Ovary (tissue), 9 donors: Measurements from ENCODE around the gene OVCH2. TPM values are rescaled to one million over a fixed set of nuclear protein-coding genes. Genes with fewer than 3 reads are reported as not detected.
"Not testable (repeated sequence)": the region's sequence is repeated elsewhere in the genome, so short reads cannot be mapped to it uniquely, and the experiment has no call there.

Experiments
- DNase-seq, 5 donors: peaks; one replicate each; pipeline ENCODE4 v3.0.0-alpha.2; 2019 to 2020
- H3K27ac ChIP-seq, 2 donors: fragments of 200-600 bp; one replicate each; pipeline versions ENCODE4 v1.5.1 to v1.8.0; 2019 to 2022
- H3K27me3 ChIP-seq: fragments of 200-600 bp; one replicate; pipeline ENCODE4 v1.8.0; 2022
- H3K36me3 ChIP-seq: fragments of 200-600 bp; sonication (generic); one replicate; pipeline ENCODE4 v1.5.1; 2019
- H3K4me1 ChIP-seq: one replicate; pipeline ENCODE4 v1.8.1; 2013; ENCODE audit warnings: mild to moderate bottlenecking, moderate library complexity; ENCODE audit not compliant: insufficient read depth
- H3K4me3 ChIP-seq: fragments of 200-600 bp; sonication (generic); one replicate; pipeline ENCODE4 v1.5.1; 2017
- H3K9me3 ChIP-seq, 2 donors: fragments of 200-600 bp in 1 of 2; sonication (generic) in 1 of 2; one replicate each; pipeline versions ENCODE4 v1.5.1 to v1.8.1; 2013 to 2019; ENCODE audit warnings: mild to moderate bottlenecking in 1 of 2, moderate library complexity in 1 of 2
- EP300 ChIP-seq: sonication (generic); formaldehyde crosslinking; IDR thresholded peaks from one replicate; pipeline ENCODE4 v1.6.1; 2017; ENCODE audit warnings: antibody characterized with exemption
- POLR2A ChIP-seq: fragments of 450-650 bp; IDR thresholded peaks from one replicate; pipeline ENCODE4 v1.6.1; 2017; ENCODE audit warnings: antibody characterized with exemption, mild to moderate bottlenecking, moderate library complexity
- WGBS, 3 donors: extraction: QIAGEN DNeasy Blood & Tissue Kit in 1 of 3; methylation state at CpG; one replicate each; pipeline versions ENCODE4 v1.1.5 to v1.1.7; 2013 to 2017; 5-methylcytosine and 5-hydroxymethylcytosine counted together
- intact Hi-C, 4 donors: fragments of 100-400 bp; cut with DNase I; formaldehyde crosslinking; loops; one replicate each; pipeline versions ENCODE4 v1.11.0 to v1.15.1; 2022 to 2023
- polyA plus RNA-seq, 2 donors: library from polyadenylated mRNA; stranded (reverse); fragments of 200-250 nt in 1 of 2; fragments of 350-450 nt in 1 of 2; fragmentation: Illumina TruSeq in 1 of 2; extraction: RNeasy Lipid Tissue Mini Kit (QIAGEN cat#74804) in 1 of 2; gene quantifications; one replicate each; pipeline ENCODE4 v1.2.3, GENCODE V29; 2013 to 2014
- total RNA-seq, 7 donors: library from RNA; depleted of rRNA in 2 of 7; stranded (reverse); fragments of >200 nt in 2 of 7; fragmentation: NEBNext Ultra II Directional in 3 of 7; extraction: Animal tissue kit (Norgen Biotek cat#: 25700) in 3 of 7; gene quantifications; one replicate each; pipeline versions ENCODE4 v1.1.0 to v1.2.4, GENCODE V29; 2016 to 2023
- TF ChIP-seq, protein P1 (sequence below), 3 donors: fragments of 450-650 bp in 2 of 3; fragments of 200-600 bp in 1 of 3; IDR thresholded peaks; one replicate each; pipeline versions ENCODE4 v1.5.1 to v1.8.0; 2016 to 2022; ENCODE audit warnings: antibody characterized with exemption in 3 of 3, mild to moderate bottlenecking in 1 of 3
- donor health status: DM: no; HTN: no; CAD: no; lungs with moderate emphysema.
- donor health status: DM: no; HTN: no; CAD: no.
- donor health status: Bipolar disorder and iron deficiency.
- donor health status: DM: yes; HTN: yes; CAD: no.
- donor health status: DM: no; HTN: no; CAD: no.
- donor health status: DM: yes; HTN: yes; CAD: no.

OVCH2 gene
- total and polyA plus RNA-seq, 9 donors: 0.23 to 0.89 TPM; not detected in 7

DNA sequence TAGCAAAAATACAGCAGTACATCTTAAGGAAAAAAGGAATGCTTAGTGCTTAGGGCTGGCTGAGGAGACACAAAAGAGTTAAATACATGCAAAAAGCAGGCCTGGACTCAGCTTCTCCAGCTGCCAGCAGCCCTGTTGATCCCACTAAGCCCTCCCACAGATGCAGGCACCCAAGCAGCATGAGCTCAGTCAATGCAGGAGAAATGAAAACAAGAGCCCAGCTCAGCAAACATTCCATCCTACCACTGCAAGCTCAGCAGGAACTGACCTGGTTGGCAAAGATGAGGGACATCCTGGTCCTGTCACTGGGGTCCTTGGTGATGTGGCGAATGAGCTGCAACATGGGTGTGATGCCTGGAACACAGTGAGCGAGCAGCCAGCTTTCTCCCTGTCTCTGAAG lies 38.8 kb downstream of the OVCH2 start:
- Histone ChIP-seq H3K9me3 (no peaks in the 10 kb centered on the region), H3K4me3 (no peak overlapping the region), H3K27me3 (no peaks in the 10 kb centered on the region), H3K4me1 (no peaks in the 10 kb centered on the region), H3K27ac (no peak overlapping the region), H3K36me3 (no peaks in the 10 kb centered on the region)
- 61 to 71% (median 71%) methylated on average over 2 of the region's 2 CpGs for WGBS, 3 donors
- intact Hi-C loops: loop anchor here in 1 of 4 donors (5.0 kb wide), 1 partner anchor 90 kb away; no protein-coding TSS in a partner anchor
- TF ChIP-seq EP300: no peak
- TF ChIP-seq, protein P1, sequence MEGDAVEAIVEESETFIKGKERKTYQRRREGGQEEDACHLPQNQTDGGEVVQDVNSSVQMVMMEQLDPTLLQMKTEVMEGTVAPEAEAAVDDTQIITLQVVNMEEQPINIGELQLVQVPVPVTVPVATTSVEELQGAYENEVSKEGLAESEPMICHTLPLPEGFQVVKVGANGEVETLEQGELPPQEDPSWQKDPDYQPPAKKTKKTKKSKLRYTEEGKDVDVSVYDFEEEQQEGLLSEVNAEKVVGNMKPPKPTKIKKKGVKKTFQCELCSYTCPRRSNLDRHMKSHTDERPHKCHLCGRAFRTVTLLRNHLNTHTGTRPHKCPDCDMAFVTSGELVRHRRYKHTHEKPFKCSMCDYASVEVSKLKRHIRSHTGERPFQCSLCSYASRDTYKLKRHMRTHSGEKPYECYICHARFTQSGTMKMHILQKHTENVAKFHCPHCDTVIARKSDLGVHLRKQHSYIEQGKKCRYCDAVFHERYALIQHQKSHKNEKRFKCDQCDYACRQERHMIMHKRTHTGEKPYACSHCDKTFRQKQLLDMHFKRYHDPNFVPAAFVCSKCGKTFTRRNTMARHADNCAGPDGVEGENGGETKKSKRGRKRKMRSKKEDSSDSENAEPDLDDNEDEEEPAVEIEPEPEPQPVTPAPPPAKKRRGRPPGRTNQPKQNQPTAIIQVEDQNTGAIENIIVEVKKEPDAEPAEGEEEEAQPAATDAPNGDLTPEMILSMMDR (IDR thresholded peaks at IDR 0.05): no peak
- no peak for TF ChIP-seq POLR2A
- no peak for DNase-seq

DNA sequence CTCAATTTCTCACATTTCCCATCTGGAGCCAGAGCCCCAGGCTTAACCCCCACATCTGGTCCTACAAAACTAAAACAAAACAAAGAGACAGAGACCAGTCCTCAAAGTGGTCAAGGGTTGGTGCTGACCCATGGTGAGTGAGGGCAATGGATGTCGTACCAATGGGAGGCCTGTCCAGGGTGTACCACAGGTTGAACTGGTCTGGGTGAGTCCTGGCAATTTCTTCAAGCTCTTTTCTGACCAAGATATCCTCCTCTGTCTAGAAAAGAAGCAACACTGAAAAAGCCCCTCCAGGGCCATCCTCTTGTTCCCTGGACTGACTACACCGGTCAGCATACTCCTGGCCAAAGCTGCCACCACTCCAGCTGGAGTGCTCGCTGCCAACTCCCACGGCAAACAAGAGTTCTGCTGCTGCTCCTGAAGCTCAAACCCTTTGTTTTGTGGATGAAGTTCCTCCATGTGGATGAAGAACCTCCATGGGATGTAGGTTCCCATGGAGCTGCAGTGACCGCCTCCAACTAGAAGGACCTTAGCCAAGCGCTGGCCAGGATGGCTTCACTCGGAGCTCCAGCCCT lies 39.9 kb downstream of the OVCH2 start:
- H3K4me3 ChIP-seq: no peak overlapping the region
- intact Hi-C loops: loop anchor here in 1 of 4 donors (5.0 kb wide), 1 partner anchor 89 kb away; no protein-coding TSS in a partner anchor
- H3K27ac ChIP-seq: no peak overlapping the region
- TF ChIP-seq POLR2A: no peak
- TF ChIP-seq, protein P1 (IDR thresholded peaks at IDR 0.05): no peak
- no peak for TF ChIP-seq EP300
- no peaks in the 10 kb centered on the region for H3K36me3 ChIP-seq
- 79 to 84% (median 81%) methylated on average over 7 of the region's 7 CpGs for WGBS, 3 donors
- H3K9me3 ChIP-seq: no peaks in the 10 kb centered on the region
- no peaks in the 10 kb centered on the region for H3K4me1 ChIP-seq
- H3K27me3 ChIP-seq: no peaks in the 10 kb centered on the region
- DNase-seq: no peak

DNA sequence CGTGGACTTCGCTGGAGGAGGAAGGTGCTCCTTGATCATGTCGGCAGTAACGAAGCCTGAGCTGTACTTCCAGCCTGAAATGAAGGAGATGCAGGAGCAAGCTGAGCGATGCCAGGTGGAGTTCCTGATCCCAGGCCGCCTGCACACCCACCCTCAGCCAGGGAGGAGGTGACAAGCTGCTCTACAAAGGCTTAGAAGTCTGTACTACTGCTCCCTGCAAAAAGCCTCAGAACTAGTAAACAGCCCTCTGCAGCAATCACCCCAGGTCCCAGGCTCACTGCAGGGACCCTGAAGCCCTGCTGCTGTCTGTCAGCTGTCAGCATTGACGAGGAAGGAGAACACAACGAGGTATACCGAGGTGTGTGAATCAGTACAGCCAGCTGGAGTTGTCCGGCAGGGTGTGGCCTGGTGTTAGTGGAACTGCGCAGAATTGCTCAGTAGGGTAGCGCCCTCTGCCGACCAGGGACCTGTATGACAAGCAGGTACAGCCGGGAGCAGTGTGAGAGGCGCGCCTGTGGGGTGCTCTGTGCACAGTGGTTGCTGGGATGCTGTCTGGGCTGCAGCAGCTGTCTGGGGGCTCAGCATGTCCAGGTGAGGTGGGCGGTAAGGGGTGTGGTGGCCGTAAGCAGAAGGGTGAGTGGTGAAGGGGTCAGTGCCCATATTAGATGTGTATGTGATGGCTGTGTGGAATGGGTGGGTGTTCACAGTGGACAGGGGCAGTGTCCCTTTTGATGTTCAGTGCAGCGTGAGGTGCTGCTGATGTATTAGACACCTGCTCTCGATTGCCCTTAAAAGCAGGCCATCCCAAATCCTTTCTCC lies 40.6 kb downstream of the OVCH2 start:
- no peaks in the 10 kb centered on the region for H3K36me3 ChIP-seq
- DNase-seq: peak; percentile 76 to 85 (median 84)
- TF ChIP-seq EP300 (no peak), POLR2A (no peak)
- TF ChIP-seq, protein P1 (IDR thresholded peaks at IDR 0.05): peak; percentile 50 to 92 (median 82)
- no peak overlapping the region for H3K4me3 ChIP-seq
- no peak overlapping the region for H3K27ac ChIP-seq
- no peaks in the 10 kb centered on the region for H3K27me3 ChIP-seq
- H3K4me1 ChIP-seq: no peaks in the 10 kb centered on the region
- no peaks in the 10 kb centered on the region for H3K9me3 ChIP-seq
- intact Hi-C loops: loop anchor here in 1 of 4 donors (5.0 kb wide), 1 partner anchor 88 kb away; no protein-coding TSS in a partner anchor
- WGBS, 3 donors: 49 to 52% (median 49%) methylated on average over 20 of the region's 20 CpGs

DNA sequence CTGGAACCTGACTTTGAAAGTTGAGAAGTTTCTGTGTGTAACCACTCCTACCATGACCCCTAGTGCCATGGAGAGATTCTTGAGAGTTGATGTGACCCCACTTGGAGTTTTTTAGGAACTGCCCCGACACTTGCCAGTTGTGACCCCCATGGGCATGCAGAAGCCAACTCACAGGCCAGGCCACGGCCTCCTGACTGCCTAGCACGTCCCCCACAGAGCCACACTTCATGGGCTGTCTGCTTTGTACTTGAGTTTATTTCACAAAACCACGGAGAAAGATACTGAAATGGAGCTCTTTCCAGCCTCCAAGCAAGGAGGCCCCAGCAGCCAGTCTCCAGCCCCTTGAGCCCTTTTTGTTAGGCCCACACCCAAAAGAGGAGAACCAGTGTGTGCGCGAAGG lies 41.4 kb downstream of the OVCH2 start:
- WGBS, 3 donors: 80 to 93% (median 90%) methylated on average over 6 of the region's 6 CpGs
- intact Hi-C loops: loop anchor here in 1 of 4 donors (5.0 kb wide), 1 partner anchor 88 kb away; no protein-coding TSS in a partner anchor
- TF ChIP-seq POLR2A: no peak
- TF ChIP-seq, protein P1 (IDR thresholded peaks at IDR 0.05): no peak
- no peak for TF ChIP-seq EP300
- Histone ChIP-seq H3K9me3 (no peaks in the 10 kb centered on the region), H3K27me3 (no peaks in the 10 kb centered on the region), H3K27ac (no peak overlapping the region), H3K4me3 (no peak overlapping the region), H3K4me1 (no peaks in the 10 kb centered on the region), H3K36me3 (no peaks in the 10 kb centered on the region)
- DNase-seq: no peak

DNA sequence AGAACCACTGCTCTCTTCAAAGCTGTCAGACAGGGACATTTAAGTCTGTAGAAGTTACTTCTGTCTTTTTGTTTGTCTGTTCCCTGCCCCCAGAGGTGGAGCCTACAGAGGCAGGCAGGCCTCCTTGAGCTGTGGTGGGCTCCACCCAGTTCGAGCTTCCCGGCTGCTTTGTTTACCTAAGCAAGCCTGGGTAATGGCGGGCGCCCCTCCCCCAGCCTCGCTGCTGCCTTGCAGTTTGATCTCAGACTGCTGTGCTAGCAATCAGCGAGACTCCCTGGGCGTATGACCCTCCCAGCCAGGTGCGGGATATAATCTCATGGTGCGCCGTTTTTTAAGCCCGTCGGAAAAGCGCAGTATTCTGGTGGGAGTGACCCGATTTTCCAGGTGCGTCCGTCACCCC lies 42.7 kb downstream of the OVCH2 start:
- H3K9me3 ChIP-seq, H3K36me3 ChIP-seq, H3K27ac ChIP-seq, H3K27me3 ChIP-seq, DNase-seq, H3K4me1 ChIP-seq, H3K4me3 ChIP-seq, intact Hi-C loops: not testable (repeated sequence)
- WGBS, 3 donors: 76 to 90% (median 78%) methylated on average over 12 to 16 of the region's 16 CpGs
